ENCODE measurements around the gene DNAH14.

DNAH14 gene

GRCh38 chr1:225413708-225414375 is 484.4 kb downstream of the DNAH14 start:
- DNase-seq: no peak

- DNase-seq: no peak
Observed at GRCh38 chr1:225415307-225415706, 485.8 kb downstream of the DNAH14 start.

- DNase-seq: no peak
Observed at GRCh38 chr1:225415967-225416745, 486.7 kb downstream of the DNAH14 start.

- no peak for DNase-seq
Observed at GRCh38 chr1:225418059-225418458, 488.6 kb downstream of the DNAH14 start.

GRCh38 chr1:225418598-225418997 is 489.1 kb downstream of the DNAH14 start:
- DNase-seq: no peak

GRCh38 chr1:225422031-225422605 is 492.6 kb downstream of the DNAH14 start:
- DNase-seq: no peak

GRCh38 chr1:225422795-225423517 is 493.5 kb downstream of the DNAH14 start:
- DNase-seq: no peak

GRCh38 chr1:225423518-225423855 is 494.0 kb downstream of the DNAH14 start:
- no peak for DNase-seq

- DNase-seq: no peak
Observed at GRCh38 chr1:225424562-225425200, 495.2 kb downstream of the DNAH14 start.

GRCh38 chr1:225425201-225425786 is 495.8 kb downstream of the DNAH14 start:
- no peak for DNase-seq

GRCh38 chr1:225426395-225427234 is 497.1 kb downstream of the DNAH14 start:
- no peak for DNase-seq

- DNase-seq: no peak
Observed at GRCh38 chr1:225427235-225428067, 498.0 kb downstream of the DNAH14 start, which contains the start of gene LBR. Gene LBR (minus strand): TSS chr1:225428038. CDS start chr1:225424075, 3,963 bp downstream.

GRCh38 chr1:225428068-225428880 is 498.8 kb downstream of the DNAH14 start:
- DNase-seq: peak; percentile 86

GRCh38 chr1:225428881-225429455 is 499.5 kb downstream of the DNAH14 start:
- no peak for DNase-seq

- DNase-seq: no peak
Observed at GRCh38 chr1:225430301-225430700, 500.8 kb downstream of the DNAH14 start.

- DNase-seq: no peak
Observed at GRCh38 chr1:225431081-225431863, 501.8 kb downstream of the DNAH14 start.

- no peak for DNase-seq
Observed at GRCh38 chr1:225434046-225434445, 504.6 kb downstream of the DNAH14 start.

GRCh38 chr1:225435076-225435475 is 505.6 kb downstream of the DNAH14 start:
- DNase-seq: no peak
